ENCODE results near the gene STX8.
"Not testable (repeated sequence)": the region's sequence is repeated elsewhere in the genome, so short reads cannot be mapped to it uniquely, and the experiment has no call there.

Gene STX8

DNA sequence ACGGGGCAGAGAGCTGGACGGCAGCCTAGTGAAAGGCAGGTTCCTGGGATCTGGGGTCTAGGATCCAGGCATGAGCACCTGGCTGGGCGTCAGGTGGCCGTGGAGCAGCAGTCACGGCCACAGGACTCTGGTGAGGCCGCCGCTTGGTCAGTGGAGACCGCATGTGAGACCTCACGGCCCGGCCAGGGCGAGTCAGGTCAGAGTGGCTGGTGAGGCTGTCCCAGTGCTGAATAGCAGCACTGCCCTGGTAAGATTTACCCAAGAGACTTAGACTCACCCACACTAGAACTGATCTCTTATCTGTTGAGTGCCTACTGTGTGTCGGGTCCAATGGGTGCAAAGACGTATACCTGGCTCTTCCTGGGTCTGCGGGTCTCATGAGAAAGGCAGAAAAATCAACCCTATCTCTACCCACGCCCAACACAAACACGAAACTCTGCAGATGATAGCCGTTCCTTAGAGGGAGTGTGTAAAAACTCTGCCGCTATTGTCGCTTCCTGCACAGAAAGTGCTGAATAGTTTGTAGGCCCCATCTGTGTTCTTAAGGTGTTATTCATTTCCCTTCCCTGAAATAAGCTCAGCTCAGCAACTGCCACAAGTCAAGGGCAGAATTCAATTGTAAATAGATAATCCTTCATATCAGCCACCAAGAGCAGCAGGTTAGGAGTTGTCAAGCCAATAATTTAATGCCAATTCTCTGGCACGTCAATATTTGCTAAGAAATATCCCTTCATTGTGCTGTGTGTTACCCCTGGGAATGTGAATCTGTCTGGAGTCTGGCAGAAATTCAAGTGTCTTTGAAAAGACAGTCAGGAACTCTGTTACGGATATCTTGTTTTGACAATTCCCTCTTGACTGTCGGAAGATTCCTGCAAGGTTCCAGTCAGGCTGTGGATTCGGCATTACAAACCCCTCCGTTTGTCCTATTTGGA is 314.3 kb downstream of the STX8 start:
- DNase-seq (ENCODE audit: low read depth), result no peak

DNA sequence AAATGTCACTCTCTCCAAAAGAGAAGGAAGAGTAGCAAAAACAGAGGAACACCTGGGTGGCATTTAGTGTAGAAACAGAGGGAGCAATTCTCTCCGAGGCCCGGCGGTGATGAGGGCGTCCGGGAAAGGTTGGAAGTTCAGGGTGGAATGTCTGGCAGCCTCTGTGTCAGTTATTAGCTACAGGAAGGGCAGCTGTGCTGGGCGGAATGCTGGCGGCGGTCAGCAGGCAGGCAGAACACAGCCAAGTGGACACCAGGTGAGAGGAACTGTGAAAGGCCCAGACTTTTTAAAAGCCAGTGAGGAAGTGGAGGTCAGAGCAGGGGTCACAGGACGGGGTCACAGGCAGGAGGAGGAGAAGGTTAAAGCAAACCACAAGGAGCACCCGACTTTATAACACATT is 316.2 kb downstream of the STX8 start:
- no peak for DNase-seq (ENCODE audit: low read depth)

DNA sequence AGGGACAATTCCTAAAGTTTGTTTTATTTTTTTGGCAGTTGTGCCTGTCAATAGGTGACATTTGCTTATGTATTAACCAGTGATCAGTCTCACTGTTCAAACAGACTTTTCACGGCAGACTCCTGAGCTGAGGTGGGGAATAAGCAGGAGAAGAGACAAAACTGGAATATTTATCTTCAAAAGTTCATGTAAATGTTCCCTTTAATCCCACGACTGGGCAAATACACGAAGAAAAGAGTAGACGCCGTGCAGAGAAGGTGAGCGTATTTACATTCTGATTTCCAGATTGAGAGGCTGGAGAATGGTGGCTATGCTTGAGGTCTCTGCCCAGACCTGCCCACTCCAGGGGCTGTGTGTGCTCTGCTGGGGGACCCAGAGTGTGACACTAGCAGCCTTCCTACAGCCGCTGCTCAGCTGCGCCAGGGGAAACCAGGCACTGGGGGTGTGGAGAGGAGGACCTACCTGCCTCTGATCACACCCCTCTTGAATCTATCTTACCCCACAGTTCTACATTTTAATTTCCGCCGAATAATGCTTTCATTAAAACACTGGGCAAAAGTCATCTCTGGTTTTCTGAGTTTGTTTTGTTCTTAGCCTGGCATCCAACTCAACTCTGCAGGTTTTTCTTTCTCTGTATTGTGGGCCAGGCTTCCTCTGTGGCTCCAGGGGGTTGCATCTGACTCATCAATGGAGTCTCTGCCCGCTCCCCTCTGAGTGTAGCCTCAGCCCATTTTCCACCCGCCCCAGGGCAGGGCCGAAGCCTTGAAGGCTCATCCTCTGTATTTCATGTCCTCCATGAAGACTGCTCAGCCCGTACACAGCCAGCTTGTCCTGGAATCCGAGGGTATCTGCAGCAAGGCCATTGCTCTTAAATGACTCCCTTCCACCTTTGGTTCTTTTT is 317.3 kb downstream of the STX8 start:
- no peak for DNase-seq (ENCODE audit: low read depth)

- DNase-seq (ENCODE audit: low read depth), result not testable (repeated sequence)
Measured at GRCh38 chr17:9257630-9257965, 318.0 kb downstream of the STX8 start.

GRCh38 chr17:9256751-9257629 is 318.6 kb downstream of the STX8 start:
- peak; percentile 6 for DNase-seq (ENCODE audit: low read depth)

- DNase-seq (ENCODE audit: low read depth), result no peak
Measured at GRCh38 chr17:9256361-9256750, 319.3 kb downstream of the STX8 start.

DNA sequence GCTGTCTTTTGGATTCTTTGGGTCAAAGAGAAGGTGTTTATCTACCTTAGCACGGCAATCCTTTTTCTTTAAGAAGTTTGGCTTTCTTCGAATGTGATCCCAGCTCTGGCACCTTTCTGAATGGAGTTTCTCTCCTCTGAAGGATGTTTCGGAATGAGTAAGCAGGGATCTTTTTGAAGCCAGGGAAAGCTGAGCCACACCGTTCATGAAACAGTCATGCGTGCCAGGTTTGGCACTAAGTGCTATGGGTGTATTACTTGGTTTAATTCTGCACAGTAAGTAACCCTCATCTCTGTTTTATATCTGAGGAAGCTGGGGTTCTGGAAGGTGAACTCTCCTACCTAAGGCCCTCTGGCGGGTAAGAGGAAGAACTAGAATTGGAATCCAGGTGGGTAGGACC is 319.8 kb downstream of the STX8 start:
- no peak for DNase-seq (ENCODE audit: low read depth)

DNA sequence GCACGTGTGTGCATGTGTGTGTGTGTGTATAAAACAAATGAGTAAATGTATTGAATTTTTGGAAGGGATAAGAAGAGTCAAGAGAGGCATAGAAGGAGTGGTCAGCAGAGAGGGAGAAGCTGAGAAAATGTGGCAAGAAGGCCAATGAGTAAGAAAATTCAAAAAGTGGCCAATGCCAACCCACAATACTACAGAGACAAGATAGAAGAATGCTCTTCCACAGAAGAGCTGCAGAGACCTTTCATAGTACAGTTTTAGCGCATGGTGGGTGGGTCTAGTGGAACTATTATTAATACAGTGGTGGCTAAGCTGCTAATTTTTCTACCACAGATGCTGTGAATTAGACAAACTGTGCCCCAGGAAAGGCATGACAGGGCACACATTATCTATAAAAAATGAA is 320.8 kb downstream of the STX8 start:
- no peak for DNase-seq (ENCODE audit: low read depth)

DNA sequence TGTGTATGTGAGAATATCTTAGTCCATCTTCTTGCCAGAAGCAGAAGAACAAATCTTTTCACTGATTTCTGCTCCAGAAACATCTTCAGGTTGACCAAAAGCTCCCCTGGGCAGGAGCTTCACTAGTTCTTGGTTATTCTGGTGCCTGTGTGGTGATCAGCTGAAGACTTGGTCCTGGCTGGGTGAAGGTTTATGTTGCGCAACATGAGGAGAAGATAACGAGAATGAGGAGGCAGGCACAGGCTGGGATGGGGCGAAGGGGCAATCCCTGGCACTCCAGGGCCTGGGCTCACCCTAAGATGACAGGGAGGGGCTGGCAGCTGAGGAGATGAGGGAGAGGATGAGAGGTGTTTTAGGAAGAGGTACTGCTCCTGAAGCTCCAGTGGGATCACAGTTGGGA is 322.3 kb downstream of the STX8 start:
- no peak for DNase-seq (ENCODE audit: low read depth)

DNA sequence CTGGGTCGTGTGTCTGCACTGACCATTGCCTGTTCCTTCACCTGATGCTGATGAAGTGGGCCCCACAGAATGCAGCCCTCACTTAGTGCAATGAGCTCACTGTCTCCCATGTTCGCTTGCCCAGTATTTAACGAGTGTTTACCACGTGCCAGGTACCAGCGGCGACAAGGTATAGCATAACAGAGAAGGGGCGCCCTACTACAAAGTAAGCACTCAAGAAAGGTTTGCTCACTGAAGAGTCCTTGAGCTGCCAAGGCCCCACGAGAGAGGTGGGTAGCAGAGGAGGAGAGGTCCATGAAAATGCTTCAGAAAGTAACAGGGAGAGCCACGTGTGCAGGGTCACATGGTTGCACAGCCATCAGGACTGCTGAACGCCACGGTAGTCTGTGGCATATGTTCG is 324.3 kb downstream of the STX8 start:
- DNase-seq (ENCODE audit: low read depth), result no peak

DNA sequence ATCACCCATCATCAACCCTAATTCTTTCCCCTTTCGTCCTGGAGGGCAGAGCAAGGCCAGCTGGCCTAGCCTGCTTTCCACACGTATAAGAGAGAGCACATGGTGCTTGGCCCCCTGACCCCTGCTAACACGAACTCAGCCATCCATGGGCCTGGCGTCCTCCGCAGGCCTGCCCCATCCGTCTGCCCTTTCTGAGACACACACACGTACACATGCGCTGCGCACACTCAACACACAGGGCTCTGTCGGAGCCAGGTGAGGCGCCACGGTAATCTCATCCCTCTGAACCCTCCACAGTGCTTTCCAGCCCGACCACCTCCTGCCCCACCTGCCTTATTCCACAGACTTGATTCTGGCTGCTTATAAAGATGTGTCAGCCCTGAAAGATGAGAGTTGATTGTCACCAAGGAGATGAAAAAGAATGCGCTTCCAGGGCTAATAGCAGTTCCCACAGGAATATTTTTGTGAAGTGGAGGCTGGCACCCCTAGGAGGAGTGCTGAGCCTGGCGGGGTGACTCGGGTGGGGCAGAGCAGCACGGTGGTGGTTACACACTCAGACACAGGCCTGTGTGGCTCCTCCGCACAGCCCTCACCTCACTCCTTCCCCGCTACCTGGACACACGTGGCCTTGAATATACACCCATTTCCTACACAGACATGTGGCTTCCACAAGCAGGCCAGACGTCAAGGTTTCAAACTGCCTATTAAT is 326.2 kb downstream of the STX8 start:
- no peak for DNase-seq (ENCODE audit: low read depth)

- DNase-seq (ENCODE audit: low read depth), result no peak
Measured at GRCh38 chr17:9247401-9247938, 328.1 kb downstream of the STX8 start.

- no peak for DNase-seq (ENCODE audit: low read depth)
Measured at GRCh38 chr17:9244066-9245052, 331.3 kb downstream of the STX8 start.

GRCh38 chr17:9242983-9243382 is 332.6 kb downstream of the STX8 start:
- no peak for DNase-seq (ENCODE audit: low read depth)

DNA sequence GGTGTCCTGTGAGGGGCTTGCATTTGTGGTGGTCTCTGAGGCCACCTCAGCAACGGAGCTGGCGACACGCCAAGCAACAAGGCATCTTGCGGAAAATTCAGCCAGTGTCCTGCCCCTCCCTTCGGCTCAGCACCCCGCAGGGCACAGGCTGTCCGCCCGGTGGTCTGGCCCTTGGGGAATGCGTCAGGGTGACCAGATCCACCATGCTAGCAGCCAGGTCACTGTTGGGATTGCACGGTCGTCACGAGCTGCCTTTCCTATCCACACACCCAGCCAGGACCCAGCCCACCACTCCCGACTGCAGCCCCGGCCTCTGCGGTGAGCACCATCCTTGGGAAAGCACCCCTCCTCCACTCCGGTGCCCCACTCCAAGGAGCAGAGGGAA is 333.1 kb downstream of the STX8 start:
- no peak for DNase-seq (ENCODE audit: low read depth)

DNA sequence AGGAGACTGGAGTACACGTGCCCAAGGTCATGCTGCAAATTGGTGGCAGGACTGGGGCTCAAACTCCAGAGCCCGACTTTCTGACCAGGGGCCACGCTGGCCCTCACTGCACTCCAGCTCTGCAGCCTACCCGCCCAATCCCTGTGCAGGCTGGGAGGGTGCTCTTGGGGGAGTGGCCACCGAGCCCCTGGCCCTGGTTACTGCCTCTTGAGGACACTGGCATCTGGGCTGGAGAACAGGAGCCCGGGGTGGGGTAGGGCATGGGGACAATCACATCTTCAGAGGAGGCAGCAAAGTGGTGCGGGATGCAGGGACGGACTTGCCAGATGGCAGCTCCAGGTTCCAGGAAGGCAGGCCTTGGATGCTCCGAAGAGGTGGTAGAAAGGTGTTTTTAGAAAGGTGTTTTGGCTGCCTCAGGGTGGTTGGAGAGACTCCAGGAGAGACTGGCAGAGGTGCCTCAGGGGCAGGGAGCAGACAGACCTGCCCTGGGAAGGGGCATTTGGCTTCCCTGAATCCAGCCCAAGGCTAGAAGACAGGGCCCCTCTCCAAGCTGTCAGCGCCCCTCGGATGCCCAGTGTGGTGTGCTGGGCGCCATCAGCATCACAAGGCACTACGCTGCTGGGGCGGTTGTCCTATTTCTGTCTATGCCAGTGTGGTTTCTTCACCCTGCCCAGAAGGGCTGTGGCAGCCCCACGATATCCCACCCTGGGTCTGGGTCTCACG is 333.7 kb downstream of the STX8 start:
- DNase-seq (ENCODE audit: low read depth), result no peak

DNA sequence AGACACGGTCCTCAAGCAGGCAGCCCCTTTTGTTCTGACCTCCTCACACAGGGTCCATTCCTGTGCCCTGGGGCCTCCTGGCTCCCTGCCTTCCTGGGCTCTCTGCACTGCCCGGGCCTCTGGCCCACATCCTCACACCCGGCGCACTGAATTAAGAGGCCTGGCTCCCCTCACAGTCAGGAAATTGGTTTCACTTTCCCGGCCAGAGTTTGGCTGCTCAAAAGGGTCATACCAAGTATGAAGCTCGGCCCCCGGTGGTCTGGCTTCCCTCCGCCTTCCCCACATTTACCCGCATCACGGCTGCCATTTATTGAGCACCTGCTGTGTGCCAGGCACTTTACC is 334.3 kb downstream of the STX8 start:
- no peak for DNase-seq (ENCODE audit: low read depth)

DNA sequence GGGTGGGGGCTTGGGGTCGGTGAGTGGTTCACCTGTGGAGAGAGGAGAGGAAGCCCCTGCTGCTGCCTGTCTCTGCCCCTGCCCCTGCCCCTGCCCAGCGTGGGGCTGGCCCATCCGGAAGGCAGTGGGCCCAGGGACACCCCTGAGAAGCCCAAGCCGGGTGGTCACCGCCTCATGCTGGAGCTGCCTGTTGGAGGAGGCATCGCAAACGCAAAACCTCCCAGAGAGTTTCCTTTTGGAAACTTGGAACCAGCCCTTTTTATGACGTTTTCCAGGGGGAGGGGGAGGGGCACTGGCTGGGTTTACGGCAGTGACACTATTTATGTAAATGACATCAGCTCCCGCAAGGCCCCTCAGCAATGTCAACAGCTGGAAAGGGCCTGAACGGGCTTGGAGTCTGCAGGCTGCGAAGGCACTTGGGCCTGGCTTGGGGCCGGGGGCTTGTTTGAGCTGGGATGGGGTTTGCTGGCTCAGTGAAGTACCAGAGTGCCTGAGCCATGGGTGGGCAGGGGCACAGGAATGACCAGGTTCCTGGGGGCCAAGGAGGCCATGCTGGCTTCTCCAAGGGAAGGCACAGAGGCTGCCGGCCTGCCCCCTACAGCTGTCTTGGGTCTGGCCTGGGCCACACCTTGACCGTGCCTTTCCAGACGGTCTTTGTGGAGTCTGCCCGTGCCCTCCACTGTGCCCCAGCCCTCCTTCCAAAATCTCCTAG is 334.8 kb downstream of the STX8 start:
- no peak for DNase-seq (ENCODE audit: low read depth)
